Measurements from ENCODE around the gene CHADL.

DNA sequence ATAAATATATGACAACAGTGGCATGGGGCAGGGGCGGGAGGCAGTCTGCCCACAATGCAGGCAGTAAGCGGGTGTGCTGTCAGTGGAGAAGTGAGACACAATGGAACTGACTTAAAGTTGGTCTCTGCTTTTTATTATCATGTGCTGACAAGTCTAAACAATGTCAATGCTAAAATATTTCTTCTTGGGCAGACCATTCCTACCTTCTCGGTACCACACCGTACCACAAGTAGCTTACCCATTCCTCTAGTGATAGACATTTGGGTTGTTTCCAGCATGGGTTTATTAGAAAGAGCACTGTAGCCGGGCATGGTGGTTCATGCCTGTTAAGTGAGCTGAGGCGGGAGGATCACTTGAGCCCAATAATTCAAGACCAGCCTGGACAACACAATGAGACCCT, 2.6 kb upstream of the CHADL start:
- TF ChIP-seq CTCF (IDR thresholded peaks at IDR 0.05; ENCODE audit: low read length): no peak
- no peak for TF ChIP-seq EZH2 (optimal IDR thresholded peaks at IDR 0.05; ENCODE audit: low read depth, low read length)
